Measurements from ENCODE around the gene LRRC2.

LRRC2 gene

GRCh38 chr3:46472736-46473135 lies 93.4 kb downstream of the LRRC2 start:
- DNase-seq: no peak

- no peak for DNase-seq
Observed at GRCh38 chr3:46471371-46471914, 94.7 kb downstream of the LRRC2 start.

GRCh38 chr3:46470831-46471230 lies 95.3 kb downstream of the LRRC2 start:
- no peak for DNase-seq

- DNase-seq: no peak
Observed at GRCh38 chr3:46469680-46470357, 96.3 kb downstream of the LRRC2 start.

GRCh38 chr3:46468753-46469600 lies 97.1 kb downstream of the LRRC2 start:
- no peak for DNase-seq

- DNase-seq: no peak
Observed at GRCh38 chr3:46467562-46467961, 98.5 kb downstream of the LRRC2 start.

- DNase-seq: no peak
Observed at GRCh38 chr3:46466871-46467403, 99.2 kb downstream of the LRRC2 start.

- DNase-seq: no peak
Observed at GRCh38 chr3:46466273-46466672, 99.8 kb downstream of the LRRC2 start.
